DND-41 (cell line): Measurements from ENCODE around the gene UVSSA.

Source experiments
- ATAC-seq: fragments of 200-7000 bp; cut with Tn5 transposase; 3 replicates; pipeline ENCODE4 v1.9.1; 2021; ENCODE audit warnings: low read depth; ENCODE audit not compliant: insufficient read depth
- DNase-seq: peaks from one replicate; pipeline ENCODE4 v3.0.0-alpha.2; 2020
- H2AFZ ChIP-seq: 2 replicates; pipeline ENCODE4 v1.6.0; 2012; ENCODE audit warnings: low read depth, low read length
- H3K27ac ChIP-seq: 2 replicates; pipeline ENCODE4 v1.5.1; 2012; ENCODE audit warnings: low read length, inconsistent platforms
- H3K27me3 ChIP-seq: fragments of 200-600 bp; sonication (generic); 2 replicates; pipeline ENCODE4 v1.6.0; 2012; ENCODE audit warnings: low read length, mild to moderate bottlenecking, inconsistent platforms; ENCODE audit not compliant: insufficient read depth, poor library complexity
- H3K36me3 ChIP-seq: 2 replicates; pipeline ENCODE4 v1.5.1; 2012; ENCODE audit warnings: low read length, inconsistent platforms; ENCODE audit not compliant: insufficient read depth
- H3K4me1 ChIP-seq: 2 replicates; pipeline ENCODE4 v1.5.1; 2012; ENCODE audit warnings: mild to moderate bottlenecking, low read length; ENCODE audit not compliant: insufficient read depth
- H3K4me2 ChIP-seq: 2 replicates; pipeline ENCODE4 v1.6.0; 2012; ENCODE audit warnings: mild to moderate bottlenecking, moderate library complexity, low read length, inconsistent platforms; ENCODE audit not compliant: insufficient read depth
- H3K4me3 ChIP-seq, 2 experiments: fragments of 200-600 bp in 1 of 2; shearing (Covaris generic) in 1 of 2; 2 replicates each; pipeline ENCODE4 v1.5.1; 2012 to 2016; ENCODE audit warnings: inconsistent platforms in 2 of 2, low read length in 2 of 2, mild to moderate bottlenecking in 2 of 2, low read depth in 1 of 2, moderate library complexity in 1 of 2
- H3K79me2 ChIP-seq: 2 replicates; pipeline ENCODE4 v1.6.0; 2012; ENCODE audit warnings: low read length, inconsistent platforms; ENCODE audit not compliant: insufficient read depth
- H3K9ac ChIP-seq: 2 replicates; pipeline ENCODE4 v1.6.0; 2012; ENCODE audit warnings: low read depth, mild to moderate bottlenecking, inconsistent platforms, low read length, moderate library complexity
- H3K9me3 ChIP-seq: 2 replicates; pipeline ENCODE4 v1.5.1; 2012; ENCODE audit warnings: low read length, moderate library complexity, mild to moderate bottlenecking, inconsistent platforms; ENCODE audit not compliant: insufficient read depth, severe bottlenecking
- H4K20me1 ChIP-seq: 2 replicates; pipeline ENCODE4 v1.6.0; 2012; ENCODE audit warnings: low read length; ENCODE audit not compliant: insufficient read depth
- CTCF ChIP-seq: IDR thresholded peaks from 2 replicates; pipeline ENCODE4 v1.5.1; 2012; ENCODE audit warnings: borderline replicate concordance, low read length, moderate library complexity, mild to moderate bottlenecking; ENCODE audit not compliant: poor library complexity, severe bottlenecking; ENCODE audit errors: extremely low read depth
- EZH2 ChIP-seq: IDR thresholded peaks from 3 replicates; pipeline ENCODE4 v1.6.1; 2012; ENCODE audit warnings: borderline replicate concordance, low read depth, mild to moderate bottlenecking, moderate library complexity, low read length, inconsistent platforms; ENCODE audit not compliant: severe bottlenecking

UVSSA gene

GRCh38 chr4:1405636-1406393 is 58.8 kb downstream of the UVSSA start:
- Histone ChIP-seq H4K20me1 (0 out of 2 replicates have a peak, but pooled peaks cover 3% of the 10 kb centered on the region), H3K4me2 (no peak overlapping the region), H3K27me3 (no peaks in the 10 kb centered on the region), H3K4me1 (no peaks in the 10 kb centered on the region), H3K27ac (no peak overlapping the region), H3K4me3 (no peak overlapping the region), H3K9ac (no peak overlapping the region), H3K79me2 (no peaks in the 10 kb centered on the region), H3K9me3 (peaks cover 15% of the 10 kb centered on the region), H2AFZ (no peak overlapping the region), H3K36me3 (no peaks in the 10 kb centered on the region)
- ATAC-seq, result no peak
- DNase-seq, result no peak
- TF ChIP-seq EZH2, result no peak
- TF ChIP-seq CTCF, result no peak

GRCh38 chr4:1406394-1406980 is 59.5 kb downstream of the UVSSA start, which contains the start of gene NKX1-1:
NKX1-1 (minus strand) TSS chr4:1406442; CDS start chr4:1406442, 0 bp downstream.
- H3K4me2 ChIP-seq, result no peak within 1 kb of the TSS
- TF ChIP-seq EZH2 (no peak), CTCF (no peak)
- peaks cover 9% of the 10 kb centered on the region; the same call in 1 of the 2 replicates for H4K20me1 ChIP-seq
- H3K79me2 ChIP-seq, result no peaks in the 10 kb centered on the region
- no peak for ATAC-seq
- H3K9me3 ChIP-seq, result peaks cover 10% of the 10 kb centered on the region
- H3K27me3 ChIP-seq, result no peaks in the 10 kb centered on the region
- H2AFZ ChIP-seq, result no peak within 1 kb of the TSS
- H3K36me3 ChIP-seq, result no peaks in the 10 kb centered on the region
- no peak for DNase-seq
- H3K4me3 ChIP-seq, result no peak within 1 kb of the TSS
- no peak within 1 kb of the TSS for H3K27ac ChIP-seq
- H3K4me1 ChIP-seq, result no peaks in the 10 kb centered on the region
- no peak within 1 kb of the TSS for H3K9ac ChIP-seq

GRCh38 chr4:1406981-1407656 is 60.1 kb downstream of the UVSSA start:
- Histone ChIP-seq H3K4me2 (no peak overlapping the region), H3K9ac (no peak overlapping the region), H3K4me3 (no peak overlapping the region), H3K27me3 (no peaks in the 10 kb centered on the region), H3K9me3 (peaks cover 10% of the 10 kb centered on the region), H3K27ac (no peak overlapping the region), H3K4me1 (no peaks in the 10 kb centered on the region), H4K20me1 (peaks cover 12% of the 10 kb centered on the region; the same call in 1 of the 2 replicates), H2AFZ (no peak overlapping the region), H3K79me2 (no peaks in the 10 kb centered on the region), H3K36me3 (no peaks in the 10 kb centered on the region)
- ATAC-seq (no peak), DNase-seq (no peak)
- TF ChIP-seq EZH2, result no peak
- no peak for TF ChIP-seq CTCF
